Measurements from ENCODE around the gene ZNF560. TPM values are rescaled to one million over a fixed set of nuclear protein-coding genes. Genes with fewer than 3 reads are reported as not detected.

Gene ZNF560
- total and polyA plus RNA-seq, 8 donors: not detected

Other genes starting within 250 kb of the ZNF560 start
- not detected for gene OR7E24, start 247.7 kb downstream of the ZNF560 start, total RNA-seq
- not detected for gene OR7E24, start 247.7 kb downstream of the ZNF560 start, polyA plus RNA-seq
- 10 to 100 TPM in 2 of 5 donors, 1 to 10 TPM in 2, not detected in 1; 2.2 to 53.6 (median 10.2) TPM for gene ZNF699, start 188.8 kb downstream of the ZNF560 start, total RNA-seq
- gene ZNF699, start 188.8 kb downstream of the ZNF560 start, polyA plus RNA-seq: 1 to 10 TPM in 2 of 3 donors, under 1 TPM in 1; 0.63 to 3.1 (median 1.2) TPM
- gene ZNF559, start 174.4 kb downstream of the ZNF560 start, total RNA-seq: 10 to 100 TPM; 11.6 to 52.2 (median 16.9) TPM
- 10 to 100 TPM in 1 of 3 donors, 1 to 10 TPM in 2; 7.3 to 18.8 (median 9.6) TPM for gene ZNF559, start 174.4 kb downstream of the ZNF560 start, polyA plus RNA-seq
- 1 to 10 TPM in 4 of 5 donors, not detected in 1; 1.6 to 4.6 (median 3.2) TPM for gene ZNF177, start 135.6 kb downstream of the ZNF560 start, total RNA-seq
- 1 to 10 TPM in 1 of 3 donors, under 1 TPM in 2; 0.50 to 2.4 (median 0.92) TPM for gene ZNF177, start 135.6 kb downstream of the ZNF560 start, polyA plus RNA-seq
- gene ZNF266, start 63.0 kb downstream of the ZNF560 start, total RNA-seq: 10 to 100 TPM; 15.2 to 37.8 (median 26.8) TPM
- gene ZNF266, start 63.0 kb downstream of the ZNF560 start, polyA plus RNA-seq: 10 to 100 TPM in 1 of 3 donors, 1 to 10 TPM in 2; 6.4 to 39.6 (median 9.9) TPM
- 10 to 100 TPM in 1 of 5 donors, 1 to 10 TPM in 4; 1.4 to 22.2 (median 5.8) TPM for gene ZNF426, start 40.0 kb upstream of the ZNF560 start, total RNA-seq
- 1 to 10 TPM; 2.0 to 3.2 (median 2.3) TPM for gene ZNF426, start 40.0 kb upstream of the ZNF560 start, polyA plus RNA-seq
- gene ZNF121, start 85.9 kb upstream of the ZNF560 start, total RNA-seq: 10 to 100 TPM in 4 of 5 donors, 1 to 10 TPM in 1; 4.1 to 72.4 (median 27.4) TPM
- 1 to 10 TPM; 1.8 to 6.2 (median 2.8) TPM for gene ZNF121, start 85.9 kb upstream of the ZNF560 start, polyA plus RNA-seq
- 10 to 100 TPM in 3 of 5 donors, 1 to 10 TPM in 2; 7.0 to 47.9 (median 18.7) TPM for gene ZNF561, start 122.6 kb upstream of the ZNF560 start, total RNA-seq
- 10 to 100 TPM; 11.6 to 24.7 (median 20.2) TPM for gene ZNF561, start 122.6 kb upstream of the ZNF560 start, polyA plus RNA-seq
- gene ZNF562, start 176.5 kb upstream of the ZNF560 start, total RNA-seq: 10 to 100 TPM; 16.5 to 45.9 (median 20.4) TPM
- gene ZNF562, start 176.5 kb upstream of the ZNF560 start, polyA plus RNA-seq: 1 to 10 TPM; 3.4 to 7.5 (median 5.7) TPM